ENCODE results near the gene TRPM3. TPM values are rescaled to one million over a fixed set of nuclear protein-coding genes. Genes with fewer than 3 reads are reported as not detected.

TRPM3 gene
- total and polyA plus RNA-seq, 2 donors (not counting 1 experiment from before 2014, with no cell fraction given) = not detected

- H3K79me2 ChIP-seq (ENCODE audit: control insufficient read depth, insufficient read depth, low read length) = no peaks in the 10 kb centered on the region
- H2AFZ ChIP-seq (ENCODE audit: insufficient read depth, low read depth, low read length, poor library complexity, severe bottlenecking) = no peak overlapping the region
- no peaks in the 10 kb centered on the region for H3K9me3 ChIP-seq (ENCODE audit: control extremely low read depth in 1 of 3, control insufficient read depth in 2 of 3, insufficient read depth in 1 of 3, low read length in 2 of 3)
- Mint-ChIP-seq H3K9me3 (ENCODE audit: insufficient read depth) (peaks cover 2% of the 10 kb centered on the region), H3K27me3 (peaks cover 13% of the 10 kb centered on the region), H3K27ac (no peak overlapping the region), H3K4me3 (no peak overlapping the region), H3K4me1 (no peaks in the 10 kb centered on the region)
- no peak for ATAC-seq (ENCODE audit: low read depth)
- peaks cover 0 to 4% (median 0%) of the 10 kb centered on the region in 4 experiments for H3K27me3 ChIP-seq (replicated peaks in 1 of 4; ENCODE audit: control extremely low read depth in 1 of 4, control insufficient read depth in 3 of 4, insufficient read depth in 4 of 4, low read length in 3 of 4)
- H4K20me1 ChIP-seq (ENCODE audit: control insufficient read depth, insufficient read depth, low read length, poor library complexity, severe bottlenecking) = no peaks in the 10 kb centered on the region
- CTCF ChIA-PET = no interaction called here
- H3K4me2 ChIP-seq (replicated peaks; ENCODE audit: low read depth, low read length, poor library complexity, severe bottlenecking) = no peak overlapping the region
- POLR2A ChIA-PET = no interaction called here
- H3K4me3 ChIP-seq (ENCODE audit: control extremely low read depth in 1 of 5, extremely low read depth in 1 of 5, insufficient read depth in 1 of 5, low read depth in 2 of 5, low read length in 4 of 5) = no peak overlapping the region
- no peak overlapping the region for H3K9ac ChIP-seq (ENCODE audit: low read length)
- no peaks in the 10 kb centered on the region for H3K4me1 ChIP-seq (ENCODE audit: control insufficient read depth in 2 of 2, insufficient read depth in 2 of 2, low read length in 2 of 2)
- H3K27ac ChIP-seq (ENCODE audit: low read length in 2 of 2) = no peak overlapping the region
- no peak for DNase-seq
- WGBS (ENCODE audit: insufficient coverage) = 83% methylated on average over 7 of the region's 8 CpGs
- intact Hi-C loops (cut with micrococcal nuclease) = no loop called here
- TF ChIP-seq EZH2 (IDR thresholded peaks at IDR 0.05; ENCODE audit: borderline replicate concordance, insufficient read depth, low read depth, low read length, poor library complexity, severe bottlenecking) (no peak), CTCF (IDR thresholded peaks at IDR 0.05) (no peak)
- no peaks in the 10 kb centered on the region for H3K36me3 ChIP-seq (replicated peaks in 1 of 2; ENCODE audit: control extremely low read depth in 1 of 2, control insufficient read depth in 1 of 2, extremely low read depth in 1 of 2, insufficient read depth in 2 of 2, low read length in 1 of 2)
These were observed 479.1 kb downstream of the TRPM3 start for GRCh38 chr9:70642341-70642740.

GRCh38 chr9:70641631-70642030 lies 479.8 kb downstream of the TRPM3 start:
- CTCF ChIA-PET = no interaction called here
- POLR2A ChIA-PET = no interaction called here
- no peak for ATAC-seq (ENCODE audit: low read depth)

More at GRCh38 chr9:70641631-70642030, 479.8 kb downstream of the TRPM3 start:
- Histone ChIP-seq H3K4me2 (replicated peaks; ENCODE audit: low read depth, low read length, poor library complexity, severe bottlenecking) (no peak overlapping the region), H2AFZ (ENCODE audit: insufficient read depth, low read depth, low read length, poor library complexity, severe bottlenecking) (no peak overlapping the region), H3K27ac (ENCODE audit: low read length in 2 of 2) (no peak overlapping the region), H3K36me3 (replicated peaks in 1 of 2; ENCODE audit: control extremely low read depth in 1 of 2, control insufficient read depth in 1 of 2, extremely low read depth in 1 of 2, insufficient read depth in 2 of 2, low read length in 1 of 2) (no peaks in the 10 kb centered on the region), H3K4me3 (ENCODE audit: control extremely low read depth in 1 of 5, extremely low read depth in 1 of 5, insufficient read depth in 1 of 5, low read depth in 2 of 5, low read length in 4 of 5) (no peak overlapping the region), H3K9me3 (ENCODE audit: control extremely low read depth in 1 of 3, control insufficient read depth in 2 of 3, insufficient read depth in 1 of 3, low read length in 2 of 3) (no peaks in the 10 kb centered on the region), H3K27me3 (replicated peaks in 1 of 4; ENCODE audit: control extremely low read depth in 1 of 4, control insufficient read depth in 3 of 4, insufficient read depth in 4 of 4, low read length in 3 of 4) (peaks cover 0 to 4% (median 0%) of the 10 kb centered on the region in 4 experiments), H3K9ac (ENCODE audit: low read length) (no peak overlapping the region), H4K20me1 (ENCODE audit: control insufficient read depth, insufficient read depth, low read length, poor library complexity, severe bottlenecking) (no peaks in the 10 kb centered on the region), H3K4me1 (ENCODE audit: control insufficient read depth in 2 of 2, insufficient read depth in 2 of 2, low read length in 2 of 2) (no peaks in the 10 kb centered on the region), H3K79me2 (ENCODE audit: control insufficient read depth, insufficient read depth, low read length) (no peaks in the 10 kb centered on the region)
- intact Hi-C loops (cut with micrococcal nuclease) = no loop called here
- DNase-seq = no peak
- no peak overlapping the region for H3K4me3 Mint-ChIP-seq
- WGBS (ENCODE audit: insufficient coverage) = 71% methylated on average over 1 of the region's 1 CpG
- peaks cover 13% of the 10 kb centered on the region for H3K27me3 Mint-ChIP-seq
- H3K9me3 Mint-ChIP-seq (ENCODE audit: insufficient read depth) = peaks cover 2% of the 10 kb centered on the region
- no peak overlapping the region for H3K27ac Mint-ChIP-seq
- TF ChIP-seq EZH2 (IDR thresholded peaks at IDR 0.05; ENCODE audit: borderline replicate concordance, insufficient read depth, low read depth, low read length, poor library complexity, severe bottlenecking) (no peak), CTCF (IDR thresholded peaks at IDR 0.05) (no peak)
- H3K4me1 Mint-ChIP-seq = no peaks in the 10 kb centered on the region
